HG03469 (cell line): ENCODE data around the gene RFFL.
A peak's percentile ranks its signal among the peaks of the same experiment; 100 is the strongest.
"Not testable (repeated sequence)": the region's sequence is repeated elsewhere in the genome, so short reads cannot be mapped to it uniquely, and the experiment has no call there.

Experiments used
- ATAC-seq: cut with Tn5 transposase; IDR thresholded peaks from one replicate; pipeline ENCODE4 v1.9.1; 2021; ENCODE audit warnings: mild to moderate bottlenecking, moderate library complexity, moderate number of reproducible peaks; ENCODE audit not compliant: unreplicated experiment

Gene RFFL

GRCh38 chr17:35050170-35050569 is 13.3 kb downstream of the RFFL start:
- ATAC-seq: no peak

GRCh38 chr17:35048685-35049379 is 14.7 kb downstream of the RFFL start:
- ATAC-seq: no peak

- peak; percentile 42 for ATAC-seq
Observed at GRCh38 chr17:35046740-35047283, 16.7 kb downstream of the RFFL start.

GRCh38 chr17:35046245-35046644 is 17.3 kb downstream of the RFFL start:
- ATAC-seq: no peak

- not testable (repeated sequence) for ATAC-seq
Observed at GRCh38 chr17:35045458-35045979, 18.0 kb downstream of the RFFL start.

- ATAC-seq: no peak
Observed at GRCh38 chr17:35044181-35044580, 19.3 kb downstream of the RFFL start.

GRCh38 chr17:35041390-35041789 is 22.1 kb downstream of the RFFL start:
- no peak for ATAC-seq

- ATAC-seq: no peak
Observed at GRCh38 chr17:35038453-35038852, 25.1 kb downstream of the RFFL start.

GRCh38 chr17:35030780-35031179 is 32.7 kb downstream of the RFFL start:
- no peak for ATAC-seq

- no peak for ATAC-seq
Observed at GRCh38 chr17:35028531-35029262, 34.8 kb downstream of the RFFL start.

- ATAC-seq: not testable (repeated sequence)
Observed at GRCh38 chr17:35028097-35028496, 35.4 kb downstream of the RFFL start.

GRCh38 chr17:35025541-35025940 is 38.0 kb downstream of the RFFL start:
- ATAC-seq: no peak

- no peak for ATAC-seq
Observed at GRCh38 chr17:35023538-35023937, 40.0 kb downstream of the RFFL start.

GRCh38 chr17:35022536-35023063 is 40.9 kb downstream of the RFFL start:
- ATAC-seq: no peak

- ATAC-seq: no peak
Observed at GRCh38 chr17:35021520-35022380, 41.8 kb downstream of the RFFL start.

GRCh38 chr17:35019386-35020179 is 43.9 kb downstream of the RFFL start:
- no peak for ATAC-seq

GRCh38 chr17:35018814-35019213 is 44.7 kb downstream of the RFFL start:
- no peak for ATAC-seq

GRCh38 chr17:35017021-35017420 is 46.5 kb downstream of the RFFL start:
- no peak for ATAC-seq

GRCh38 chr17:35016369-35016768 is 47.1 kb downstream of the RFFL start:
- ATAC-seq: no peak

GRCh38 chr17:35011671-35012216 is 51.8 kb downstream of the RFFL start:
- no peak for ATAC-seq
